ENCODE data around the gene MIR17HG. TPM values are rescaled to one million over a fixed set of nuclear protein-coding genes. Genes with fewer than 3 reads are reported as not detected.

Gene MIR17HG
- total RNA-seq, 4 donors from 2014 or later = 0.51 to 1.3 TPM; not detected in 2

GRCh38 chr13:91375116-91375729 is 27.7 kb downstream of the MIR17HG start:
- Histone ChIP-seq H3K4me1 (no peaks in the 10 kb centered on the region), H3K9me3 (no peaks in the 10 kb centered on the region), H3K27ac (no peak overlapping the region), H3K36me3 (no peaks in the 10 kb centered on the region), H3K27me3 (no peaks in the 10 kb centered on the region), H3K4me3 (no peak overlapping the region)
- in situ Hi-C loops (cut with MboI; ENCODE audit: low sequenced_read_pairs in 4 of 4) = no loop called here
- intact Hi-C loops (cut with DNase I; ENCODE audit: low total_unique reads) = no loop called here
- TF ChIP-seq POLR2A (IDR thresholded peaks at IDR 0.05) (no peak), CTCF (IDR thresholded peaks at IDR 0.05 in 4 of 5, conservative IDR thresholded peaks at IDR 0.05 in 1 of 5) (no peak)
- DNase-seq = no peak
- no peak for ATAC-seq

DNA sequence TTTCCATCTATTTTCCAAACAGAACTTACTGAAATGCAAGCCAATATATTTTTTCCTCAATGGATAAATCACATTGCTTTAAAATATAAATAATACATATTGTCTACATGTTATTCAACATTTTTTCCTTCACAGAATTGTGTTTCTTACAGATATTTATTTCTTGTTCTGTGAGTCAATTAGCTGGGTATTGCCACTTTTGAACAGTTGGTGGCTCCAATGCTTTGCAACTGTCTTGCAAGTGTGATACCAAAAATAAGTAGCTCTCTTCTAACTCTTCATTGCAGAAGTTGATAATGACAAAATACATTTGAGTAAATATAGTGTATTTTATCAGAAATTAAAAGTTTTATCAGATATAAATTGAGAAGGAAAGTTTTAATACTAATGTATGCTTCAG is 33.9 kb downstream of the MIR17HG start:
- intact Hi-C loops (cut with DNase I; ENCODE audit: low total_unique reads) (no loop called here), in situ Hi-C loops (cut with MboI; ENCODE audit: low sequenced_read_pairs in 4 of 4) (no loop called here)
- Histone ChIP-seq H3K36me3 (no peaks in the 10 kb centered on the region), H3K9me3 (no peaks in the 10 kb centered on the region), H3K27ac (no peak overlapping the region), H3K27me3 (no peaks in the 10 kb centered on the region), H3K4me1 (no peaks in the 10 kb centered on the region), H3K4me3 (no peak overlapping the region)
- TF ChIP-seq POLR2A (IDR thresholded peaks at IDR 0.05) (no peak), CTCF (IDR thresholded peaks at IDR 0.05 in 4 of 5, conservative IDR thresholded peaks at IDR 0.05 in 1 of 5) (no peak)
- DNase-seq (no peak), ATAC-seq (no peak)

DNA sequence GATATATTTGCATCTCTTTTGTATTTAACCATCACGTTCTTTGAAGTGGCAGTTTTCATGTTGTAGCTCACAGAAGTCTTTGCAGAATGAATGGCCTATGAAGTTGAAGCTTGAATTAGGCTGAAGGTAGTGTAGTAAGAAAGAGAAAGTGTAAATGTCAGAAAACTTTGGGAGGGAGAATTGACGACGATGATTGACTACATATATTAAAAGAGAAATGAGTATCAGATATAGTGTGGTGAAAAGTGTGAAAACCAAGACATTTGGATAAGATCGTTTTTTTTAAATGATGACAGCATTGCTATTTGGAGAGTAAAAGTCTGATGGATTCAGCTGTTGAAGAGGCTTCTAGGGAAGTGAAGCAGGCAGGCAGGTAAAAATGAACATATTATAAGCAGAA is 36.3 kb downstream of the MIR17HG start:
- ATAC-seq (no peak), DNase-seq (no peak)
- no peaks in the 10 kb centered on the region for H3K36me3 ChIP-seq
- no peak overlapping the region for H3K27ac ChIP-seq
- H3K9me3 ChIP-seq = no peaks in the 10 kb centered on the region
- no peaks in the 10 kb centered on the region for H3K4me1 ChIP-seq
- TF ChIP-seq CTCF (IDR thresholded peaks at IDR 0.05 in 4 of 5, conservative IDR thresholded peaks at IDR 0.05 in 1 of 5) (no peak), POLR2A (IDR thresholded peaks at IDR 0.05) (no peak)
- intact Hi-C loops (cut with DNase I; ENCODE audit: low total_unique reads) (no loop called here), in situ Hi-C loops (cut with MboI; ENCODE audit: low sequenced_read_pairs in 4 of 4) (no loop called here)
- no peak overlapping the region for H3K4me3 ChIP-seq
- no peaks in the 10 kb centered on the region for H3K27me3 ChIP-seq

DNA sequence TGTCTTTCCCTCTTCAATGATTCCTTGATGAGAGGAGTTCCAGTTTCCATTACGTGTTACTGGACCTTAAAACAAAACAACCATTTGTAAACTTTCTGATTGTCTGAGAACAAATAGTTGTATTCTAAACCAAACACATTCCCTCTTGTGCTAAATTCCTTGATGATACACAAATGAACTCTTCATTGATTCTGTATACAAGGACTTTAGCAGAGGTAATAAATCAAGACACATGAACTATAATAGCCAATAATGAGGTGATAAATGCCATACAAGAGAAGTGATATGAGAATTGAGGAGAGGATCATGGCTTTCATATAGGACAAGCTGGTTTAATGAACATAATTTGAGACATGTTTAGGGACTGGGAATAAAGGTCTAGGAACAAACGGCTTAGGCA is 37.4 kb downstream of the MIR17HG start:
- ATAC-seq (no peak), DNase-seq (no peak)
- Histone ChIP-seq H3K4me3 (no peak overlapping the region), H3K4me1 (no peaks in the 10 kb centered on the region), H3K9me3 (no peaks in the 10 kb centered on the region), H3K36me3 (no peaks in the 10 kb centered on the region), H3K27ac (no peak overlapping the region), H3K27me3 (no peaks in the 10 kb centered on the region)
- in situ Hi-C loops (cut with MboI; ENCODE audit: low sequenced_read_pairs in 4 of 4) (no loop called here), intact Hi-C loops (cut with DNase I; ENCODE audit: low total_unique reads) (no loop called here)
- TF ChIP-seq CTCF (IDR thresholded peaks at IDR 0.05 in 4 of 5, conservative IDR thresholded peaks at IDR 0.05 in 1 of 5) (no peak), POLR2A (IDR thresholded peaks at IDR 0.05) (no peak)

DNA sequence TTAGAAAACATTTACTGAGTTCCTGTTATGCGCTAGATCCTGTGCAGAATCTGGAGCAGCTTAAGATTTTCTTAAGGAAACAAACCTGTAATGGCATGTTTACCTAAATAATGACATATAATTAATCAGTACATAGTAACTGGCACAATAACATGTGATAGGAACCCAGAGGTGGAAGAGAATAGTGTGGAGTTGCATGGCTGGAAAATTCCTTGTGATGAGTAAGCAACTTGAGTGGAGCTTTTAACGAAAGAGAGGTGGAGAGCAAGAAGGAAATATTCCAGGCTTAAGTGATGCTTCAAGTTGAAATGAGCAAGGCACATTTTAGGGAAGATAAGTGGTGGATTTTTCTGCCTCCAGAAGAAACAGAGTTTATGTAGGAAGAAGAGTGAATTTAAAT is 41.7 kb downstream of the MIR17HG start:
- H3K36me3 ChIP-seq = no peaks in the 10 kb centered on the region
- H3K27me3 ChIP-seq = no peaks in the 10 kb centered on the region
- DNase-seq (no peak), ATAC-seq (no peak)
- intact Hi-C loops (cut with DNase I; ENCODE audit: low total_unique reads) (no loop called here), in situ Hi-C loops (cut with MboI; ENCODE audit: low sequenced_read_pairs in 4 of 4) (no loop called here)
- no peak overlapping the region for H3K27ac ChIP-seq
- no peak overlapping the region for H3K4me3 ChIP-seq
- H3K9me3 ChIP-seq = no peaks in the 10 kb centered on the region
- H3K4me1 ChIP-seq = no peaks in the 10 kb centered on the region
- no peak for TF ChIP-seq POLR2A (IDR thresholded peaks at IDR 0.05)
- no peak for TF ChIP-seq CTCF (IDR thresholded peaks at IDR 0.05 in 4 of 5, conservative IDR thresholded peaks at IDR 0.05 in 1 of 5)
